ENCODE data around the gene SLC10A7.

- TF ChIP-seq POLR2AphosphoS5 (IDR thresholded peaks at IDR 0.05) (no peak), CTCF (IDR thresholded peaks at IDR 0.05 in 8 of 11, conservative IDR thresholded peaks at IDR 0.05 in 3 of 11) (no peak)
Observed at GRCh38 chr4:146232131-146232722, 289.5 kb downstream of the SLC10A7 start.
